Testis (tissue), 3 donors: ENCODE data around the gene MYOG. TPM values are rescaled to one million over a fixed set of nuclear protein-coding genes. Genes with fewer than 3 reads are reported as not detected.

Experiments
- DNase-seq: peaks from one replicate; pipeline ENCODE4 v3.0.0-alpha.2; 2019
- H3K27ac ChIP-seq, 2 donors: fragments of 200-600 bp; sonication (generic); one replicate each; pipeline ENCODE4 v1.5.1; 2019
- H3K27me3 ChIP-seq: fragments of 200-600 bp; sonication (generic); one replicate; pipeline ENCODE4 v1.5.1; 2019
- H3K36me3 ChIP-seq: fragments of 200-600 bp; sonication (generic); one replicate; pipeline ENCODE4 v1.5.1; 2017; ENCODE audit warnings: low read depth; ENCODE audit errors: missing control alignments
- H3K4me1 ChIP-seq: fragments of 200-600 bp; sonication (generic); one replicate; pipeline ENCODE4 v1.5.1; 2019
- H3K4me3 ChIP-seq, 2 donors: fragments of 200-600 bp; sonication (generic); one replicate each; pipeline ENCODE4 v1.5.1; 2017 to 2019
- H3K9me3 ChIP-seq: fragments of 200-600 bp; sonication (generic); one replicate; pipeline ENCODE4 v1.5.1; 2017
- CTCF ChIP-seq, 3 experiments: fragments of 450-650 bp in 2 of 3; fragments of 200-600 bp in 1 of 3; sonication (generic) in 1 of 3; IDR thresholded peaks; one replicate each; pipeline ENCODE4 v1.5.1; 2016 to 2019; ENCODE audit warnings: antibody characterized with exemption in 3 of 3, mild to moderate bottlenecking in 2 of 3, moderate library complexity in 1 of 3
- POLR2A ChIP-seq: fragments of 450-650 bp; IDR thresholded peaks from one replicate; pipeline ENCODE4 v1.6.1; 2017; ENCODE audit warnings: antibody characterized with exemption, mild to moderate bottlenecking, moderate library complexity
- WGBS, 2 donors: methylation state at CpG; one replicate each; pipeline ENCODE4 v1.1.5; 2018; 5-methylcytosine and 5-hydroxymethylcytosine counted together
- intact Hi-C: fragments of 100-400 bp; cut with DNase I; formaldehyde crosslinking; loops from one replicate; pipeline ENCODE4 v1.15.1; 2023; ENCODE audit warnings: low total_unique reads
- polyA plus RNA-seq: library from polyadenylated mRNA; stranded (reverse); fragments of 350-450 nt; fragmentation: Illumina TruSeq; extraction: RNeasy Lipid Tissue Mini Kit (QIAGEN cat#74804); gene quantifications from one replicate; pipeline ENCODE4 v1.2.3, GENCODE V29; 2014; ENCODE audit warnings: low read depth, low replicate concordance; ENCODE audit not compliant: insufficient read depth
- total RNA-seq, 2 donors: library from RNA; depleted of rRNA; stranded (reverse); fragments of >200 nt; gene quantifications; one replicate each; pipeline ENCODE4 v1.2.3, GENCODE V29; 2016

Gene MYOG
- total and polyA plus RNA-seq, 3 donors from 2014 or later = 0.25 to 1.2 (median 0.47) TPM

- intact Hi-C loops = no loop called here
- WGBS, 2 donors = 80 to 95% methylated on average over 6 to 14 of the region's 14 CpGs
- TF ChIP-seq POLR2A (no peak), CTCF (IDR thresholded peaks at IDR 0.05) (no peak)
- no peaks in the 10 kb centered on the region for H3K9me3 ChIP-seq
- peaks cover 8% of the 10 kb centered on the region for H3K4me1 ChIP-seq
- H3K27ac ChIP-seq = no peak overlapping the region
- no peak overlapping the region for H3K4me3 ChIP-seq
- no peak for DNase-seq
- H3K27me3 ChIP-seq = no peaks in the 10 kb centered on the region
- H3K36me3 ChIP-seq = no peaks in the 10 kb centered on the region
These were observed 36.1 kb downstream of the MYOG start for GRCh38 chr1:203049576-203050180.

- no peak overlapping the region for H3K4me3 ChIP-seq
- H3K4me1 ChIP-seq = peaks cover 8% of the 10 kb centered on the region
- no peak overlapping the region for H3K27ac ChIP-seq
- no peaks in the 10 kb centered on the region for H3K27me3 ChIP-seq
- H3K36me3 ChIP-seq = no peaks in the 10 kb centered on the region
- intact Hi-C loops = no loop called here
- DNase-seq = no peak
- no peaks in the 10 kb centered on the region for H3K9me3 ChIP-seq
- 80 to 83% methylated on average over 2 to 4 of the region's 4 CpGs for WGBS, 2 donors
- TF ChIP-seq CTCF (IDR thresholded peaks at IDR 0.05) = no peak
- TF ChIP-seq POLR2A = no peak
These were observed 36.7 kb downstream of the MYOG start for GRCh38 chr1:203049077-203049476.

GRCh38 chr1:203048555-203049051 is 37.2 kb downstream of the MYOG start:
- 81 to 82% methylated on average over 22 to 23 of the region's 23 CpGs for WGBS, 2 donors
- TF ChIP-seq CTCF (IDR thresholded peaks at IDR 0.05) = no peak
- Histone ChIP-seq H3K27ac (no peak overlapping the region), H3K4me3 (no peak overlapping the region), H3K9me3 (no peaks in the 10 kb centered on the region), H3K36me3 (no peaks in the 10 kb centered on the region), H3K27me3 (no peaks in the 10 kb centered on the region), H3K4me1 (peaks cover 8% of the 10 kb centered on the region)
- intact Hi-C loops = no loop called here
- DNase-seq = no peak

GRCh38 chr1:203048086-203048485 is 37.7 kb downstream of the MYOG start:
- intact Hi-C loops = no loop called here
- peaks cover 8% of the 10 kb centered on the region for H3K4me1 ChIP-seq
- WGBS, 2 donors = 91 to 98% methylated on average over 5 to 11 of the region's 11 CpGs
- no peaks in the 10 kb centered on the region for H3K36me3 ChIP-seq
- H3K27ac ChIP-seq = no peak overlapping the region
- H3K27me3 ChIP-seq = no peaks in the 10 kb centered on the region
- no peak for TF ChIP-seq POLR2A
- no peak for TF ChIP-seq CTCF (IDR thresholded peaks at IDR 0.05)
- no peak overlapping the region for H3K4me3 ChIP-seq
- no peak for DNase-seq
- no peaks in the 10 kb centered on the region for H3K9me3 ChIP-seq
